GM23248 (cell line): ENCODE data around the gene TTC13. TPM values are rescaled to one million over a fixed set of nuclear protein-coding genes. Genes with fewer than 3 reads are reported as not detected.

Experiments used
- DNase-seq: peaks from one replicate; pipeline ENCODE4 v3.0.0-alpha.2; 2015
- H2AFZ ChIP-seq: fragments of 200-600 bp; sonication (generic); 2 replicates; pipeline ENCODE4 v1.6.1; 2016; ENCODE audit warnings: antibody characterized with exemption
- H3F3A ChIP-seq: fragments of 200-600 bp; sonication (generic); 2 replicates; pipeline ENCODE4 v1.6.1; 2016; ENCODE audit warnings: mild to moderate bottlenecking, antibody characterized with exemption, mixed run types; ENCODE audit not compliant: insufficient read depth
- H3K27ac ChIP-seq: fragments of 200-600 bp; sonication (generic); 2 replicates; pipeline ENCODE4 v1.5.1; 2016; ENCODE audit warnings: mild to moderate bottlenecking
- H3K27me3 ChIP-seq: fragments of 200-600 bp; sonication (generic); replicated peaks from 2 replicates; pipeline ENCODE4 v1.6.1; 2016; ENCODE audit warnings: mild to moderate bottlenecking; ENCODE audit not compliant: insufficient read depth
- H3K36me3 ChIP-seq: fragments of 200-600 bp; sonication (generic); 2 replicates; pipeline ENCODE4 v1.6.1; 2016; ENCODE audit warnings: low read depth, mild to moderate bottlenecking
- H3K4me1 ChIP-seq: fragments of 200-600 bp; sonication (generic); 2 replicates; pipeline ENCODE4 v1.6.1; 2016; ENCODE audit warnings: mild to moderate bottlenecking; ENCODE audit not compliant: insufficient read depth
- H3K4me2 ChIP-seq: fragments of 200-600 bp; sonication (generic); one replicate; pipeline ENCODE4 v1.6.1; 2016; ENCODE audit warnings: mild to moderate bottlenecking; ENCODE audit not compliant: unreplicated experiment
- H3K4me3 ChIP-seq: fragments of 200-600 bp; sonication (generic); 2 replicates; pipeline ENCODE4 v1.5.1; 2016; ENCODE audit warnings: mild to moderate bottlenecking
- H3K79me2 ChIP-seq: fragments of 200-600 bp; sonication (generic); 2 replicates; pipeline ENCODE4 v1.6.1; 2016; ENCODE audit warnings: mild to moderate bottlenecking; ENCODE audit not compliant: insufficient read depth
- H3K9ac ChIP-seq: fragments of 200-600 bp; sonication (generic); 2 replicates; pipeline ENCODE4 v1.6.1; 2016; ENCODE audit warnings: mild to moderate bottlenecking
- H3K9me2 ChIP-seq: fragments of 200-600 bp; sonication (generic); 2 replicates; pipeline ENCODE4 v1.6.1; 2016; ENCODE audit warnings: mixed run types, mild to moderate bottlenecking, moderate library complexity; ENCODE audit not compliant: insufficient read depth
- H3K9me3 ChIP-seq: fragments of 200-600 bp; sonication (generic); one replicate; pipeline ENCODE4 v1.6.1; 2017; ENCODE audit warnings: low read depth
- H4K20me1 ChIP-seq: fragments of 200-600 bp; sonication (generic); 2 replicates; pipeline ENCODE4 v1.6.0; 2016; ENCODE audit not compliant: insufficient read depth
- EZH2 ChIP-seq: fragments of 200-600 bp; sonication (generic); IDR thresholded peaks from 2 replicates; pipeline ENCODE4 v1.6.1; 2018; ENCODE audit warnings: antibody characterized with exemption, mild to moderate bottlenecking; ENCODE audit not compliant: insufficient read depth, poor library complexity, severe bottlenecking
- EZH2phosphoT487 ChIP-seq: fragments of 200-600 bp; sonication (generic); IDR thresholded peaks from 2 replicates; pipeline ENCODE4 v1.6.1; 2018; ENCODE audit warnings: antibody characterized with exemption, moderate library complexity, mild to moderate bottlenecking, low read depth; ENCODE audit not compliant: insufficient read depth
- WGBS, 2 experiments: methylation state at CpG; one replicate each; pipeline ENCODE4 v1.1.6; 2015 to 2017; ENCODE audit warnings: low lambda C conversion rate in 2 of 2, low coverage in 1 of 2; ENCODE audit errors: missing lambda C conversion rate in 2 of 2; 5-methylcytosine and 5-hydroxymethylcytosine counted together
- in situ Hi-C: fragments of 300-500 bp; cut with MboI; formaldehyde crosslinking; loops from 2 replicates; pipeline ENCODE4 v1.15.0; 2020
- polyA plus RNA-seq: library from polyadenylated mRNA; unstranded; fragments of >200 nt; fragmentation: Nextera tagmentation; extraction: Ambion mirVana; gene quantifications from 2 replicates; pipeline ENCODE4 v1.2.1, GENCODE V29; 2016
- total RNA-seq: library from RNA; depleted of rRNA; stranded (reverse); fragments of >200 nt; shearing (Covaris generic); gene quantifications from 2 replicates; pipeline ENCODE4 v1.2.3, GENCODE V29; 2014

Gene TTC13
- total and polyA plus RNA-seq, 2 experiments from 2014 or later: 9.1 to 11.1 TPM

- Histone ChIP-seq H3K9ac (no peak overlapping the region), H3K79me2 (peaks cover 98% of the 10 kb centered on the region), H4K20me1 (peaks cover 12% of the 10 kb centered on the region), H3K4me1 (peaks cover 53% of the 10 kb centered on the region), H3K36me3 (no peaks in the 10 kb centered on the region; the same call in 1 of the 2 replicates), H3K9me2 (no peaks in the 10 kb centered on the region), H3K27me3 (no peaks in the 10 kb centered on the region), H2AFZ (no peak overlapping the region), H3F3A (peaks cover 35% of the 10 kb centered on the region), H3K9me3 (no peaks in the 10 kb centered on the region), H3K4me2 (no peak overlapping the region), H3K4me3 (no peak overlapping the region), H3K27ac (no peak overlapping the region)
- TF ChIP-seq EZH2phosphoT487: no peak
- no peak for TF ChIP-seq EZH2
- in situ Hi-C loops: no loop called here
- 62 to 78% methylated on average over 4 of the region's 4 CpGs for WGBS, 2 experiments
- DNase-seq: peak; percentile 75
Measured at GRCh38 chr1:230861970-230862595, 116.6 kb downstream of the TTC13 start.

GRCh38 chr1:230861489-230861888 is 117.2 kb downstream of the TTC13 start:
- H3K4me1 ChIP-seq: peaks cover 57% of the 10 kb centered on the region
- no peak overlapping the region for H3K27ac ChIP-seq
- H3K36me3 ChIP-seq: no peaks in the 10 kb centered on the region; the same call in 1 of the 2 replicates
- H3F3A ChIP-seq: peaks cover 29% of the 10 kb centered on the region
- no peaks in the 10 kb centered on the region for H3K9me3 ChIP-seq
- H3K9me2 ChIP-seq: no peaks in the 10 kb centered on the region
- peaks cover 12% of the 10 kb centered on the region for H4K20me1 ChIP-seq
- no peak overlapping the region for H3K4me3 ChIP-seq
- no peak overlapping the region for H3K4me2 ChIP-seq
- DNase-seq: no peak
- WGBS, 2 experiments: 95 to 96% methylated on average over 13 of the region's 13 CpGs
- no peaks in the 10 kb centered on the region for H3K27me3 ChIP-seq
- in situ Hi-C loops: no loop called here
- no peak for TF ChIP-seq EZH2
- no peak for TF ChIP-seq EZH2phosphoT487
- no peak overlapping the region for H2AFZ ChIP-seq
- H3K79me2 ChIP-seq: peaks cover 98% of the 10 kb centered on the region
- H3K9ac ChIP-seq: no peak overlapping the region

- Histone ChIP-seq H3K27ac (no peak overlapping the region), H3K4me3 (no peak overlapping the region), H3K79me2 (peaks cover 100% of the 10 kb centered on the region), H3F3A (peaks cover 22% of the 10 kb centered on the region), H3K9me3 (no peaks in the 10 kb centered on the region), H3K4me1 (peaks cover 58% of the 10 kb centered on the region), H3K36me3 (no peaks in the 10 kb centered on the region; the same call in 1 of the 2 replicates), H4K20me1 (peaks cover 14% of the 10 kb centered on the region), H3K9ac (no peak overlapping the region), H2AFZ (no peak overlapping the region), H3K27me3 (no peaks in the 10 kb centered on the region), H3K4me2 (no peak overlapping the region), H3K9me2 (no peaks in the 10 kb centered on the region)
- in situ Hi-C loops: no loop called here
- no peak for DNase-seq
- TF ChIP-seq EZH2 (no peak), EZH2phosphoT487 (no peak)
- WGBS, 2 experiments: 85 to 87% methylated on average over 9 of the region's 9 CpGs
Measured at GRCh38 chr1:230860617-230861384, 117.9 kb downstream of the TTC13 start.

GRCh38 chr1:230858918-230859729 is 119.5 kb downstream of the TTC13 start:
- peaks cover 100% of the 10 kb centered on the region for H3K79me2 ChIP-seq
- in situ Hi-C loops: no loop called here
- H3K4me1 ChIP-seq: peaks cover 46% of the 10 kb centered on the region
- H4K20me1 ChIP-seq: peaks cover 23% of the 10 kb centered on the region
- no peak overlapping the region for H3K4me2 ChIP-seq
- no peak for TF ChIP-seq EZH2
- no peak for TF ChIP-seq EZH2phosphoT487
- H3K36me3 ChIP-seq: peaks cover 16% of the 10 kb centered on the region
- H3K4me3 ChIP-seq: no peak overlapping the region
- no peak overlapping the region for H3K27ac ChIP-seq
- H3K9ac ChIP-seq: no peak overlapping the region
- DNase-seq: peak; percentile 9
- peaks cover 8% of the 10 kb centered on the region; the same call in 1 of the 2 replicates for H3F3A ChIP-seq
- no peak overlapping the region for H2AFZ ChIP-seq
- H3K27me3 ChIP-seq: no peaks in the 10 kb centered on the region
- WGBS, 2 experiments: 49% methylated on average over 12 of the region's 12 CpGs
- H3K9me2 ChIP-seq: no peaks in the 10 kb centered on the region
- H3K9me3 ChIP-seq: no peaks in the 10 kb centered on the region
